SK-N-SH (cell line): ENCODE measurements around the gene HEY2. TPM values are rescaled to one million over a fixed set of nuclear protein-coding genes. Genes with fewer than 3 reads are reported as not detected.

Experiments
- CHD2 ChIP-seq: fragments of 150-350 bp; IDR thresholded peaks from 2 replicates; pipeline ENCODE4 v1.6.1; 2018; ENCODE audit warnings: low read length; ENCODE audit not compliant: partially characterized antibody
- CTCF ChIP-seq: fragments of 200-600 bp; sonication (generic); IDR thresholded peaks from 2 replicates; pipeline ENCODE4 v1.6.1; 2017; ENCODE audit warnings: antibody characterized with exemption, mild to moderate bottlenecking, moderate library complexity
- ELF1 ChIP-seq: IDR thresholded peaks from 2 replicates; pipeline ENCODE4 v1.4.0; 2012
- EZH2phosphoT487 ChIP-seq: fragments of 200-600 bp; sonication (generic); IDR thresholded peaks from 2 replicates; pipeline ENCODE4 v1.6.1; 2017; ENCODE audit warnings: low read depth, mixed run types, mild to moderate bottlenecking, antibody characterized with exemption, moderate library complexity, borderline replicate concordance
- FOSL2 ChIP-seq: IDR thresholded peaks from 2 replicates; pipeline ENCODE4 v1.4.0; 2012; ENCODE audit warnings: low read depth, mild to moderate bottlenecking, moderate library complexity, borderline replicate concordance
- GABPA ChIP-seq: IDR thresholded peaks from 2 replicates; pipeline ENCODE4 v1.4.0; 2012; ENCODE audit warnings: low read depth, mild to moderate bottlenecking
- GATA2 ChIP-seq: sonication (generic); formaldehyde crosslinking; IDR thresholded peaks from 2 replicates; pipeline ENCODE4 v1.5.0; 2020; ENCODE audit warnings: mild to moderate bottlenecking, missing genetic modification reagents
- IRF3 ChIP-seq: fragments of 150-350 bp; IDR thresholded peaks from 2 replicates; pipeline ENCODE4 v1.6.1; 2016; ENCODE audit warnings: mild to moderate bottlenecking, low read depth, low read length
- MAX ChIP-seq: IDR thresholded peaks from 2 replicates; pipeline ENCODE4 v1.4.0; 2012; ENCODE audit warnings: low read depth
- MEF2A ChIP-seq: IDR thresholded peaks from 2 replicates; pipeline ENCODE4 v1.4.0; 2012; ENCODE audit warnings: low read depth, borderline replicate concordance
- MXI1 ChIP-seq: IDR thresholded peaks from 2 replicates; pipeline ENCODE4 v1.6.1; 2012; ENCODE audit warnings: mild to moderate bottlenecking, low read depth, low read length, improper control_type of control experiment
- NFIC ChIP-seq: IDR thresholded peaks from 2 replicates; pipeline ENCODE4 v1.4.0; 2012; ENCODE audit warnings: borderline replicate concordance
- PBX3 ChIP-seq: IDR thresholded peaks from 2 replicates; pipeline ENCODE4; 2012
- RAD21 ChIP-seq: IDR thresholded peaks from 2 replicates; pipeline ENCODE4 v1.6.1; 2012; ENCODE audit warnings: mild to moderate bottlenecking, low read length
- RCOR1 ChIP-seq: fragments of 150-350 bp; IDR thresholded peaks from 2 replicates; pipeline ENCODE4 v1.6.1; 2017; ENCODE audit warnings: antibody characterized with exemption, low read length
- REST ChIP-seq: IDR thresholded peaks from 2 replicates; pipeline ENCODE4 v1.6.1; 2012; ENCODE audit warnings: mild to moderate bottlenecking, low read depth, low read length, moderate library complexity
- RFX5 ChIP-seq: IDR thresholded peaks from 2 replicates; pipeline ENCODE4 v1.6.1; 2012; ENCODE audit warnings: mild to moderate bottlenecking, improper control_type of control experiment, low read length
- RXRA ChIP-seq: IDR thresholded peaks from 2 replicates; pipeline ENCODE4 v1.4.0; 2012; ENCODE audit warnings: low read depth, mild to moderate bottlenecking, borderline replicate concordance
- SMC3 ChIP-seq: IDR thresholded peaks from 2 replicates; pipeline ENCODE4 v1.6.1; 2012; ENCODE audit warnings: low read depth, low read length, improper control_type of control experiment
- TAF1 ChIP-seq: IDR thresholded peaks from 2 replicates; pipeline ENCODE4 v1.6.1; 2012; ENCODE audit warnings: low read depth, mild to moderate bottlenecking, low read length, moderate library complexity, borderline replicate concordance
- TCF12 ChIP-seq: IDR thresholded peaks from 2 replicates; pipeline ENCODE4 v1.4.0; 2012
- USF2 ChIP-seq: fragments of 150-350 bp; IDR thresholded peaks from 2 replicates; pipeline ENCODE4 v1.6.1; 2017; ENCODE audit warnings: antibody characterized with exemption, low read length, low read depth, borderline replicate concordance
- polyA plus RNA-seq, 3 experiments: library from polyadenylated mRNA; depleted of rRNA; stranded (reverse); fragments of >200 nt; gene quantifications; 2 replicates each; pipeline ENCODE4 v1.2.3, GENCODE V29; 2012

Gene HEY2
- polyA plus RNA-seq, 1 of the 3 experiments (the other 2 are of a cell fraction) = not detected

GRCh38 chr6:125790358-125791150 is 41.1 kb downstream of the HEY2 start, which contains the start of gene NCOA7 (continued):
- peak; percentile 2; the same call in 1 of the 2 replicates for TF ChIP-seq SMC3
- TF ChIP-seq FOSL2 = no peak
- no peak for TF ChIP-seq ELF1
- no peak; the same call in 1 of the 2 replicates for TF ChIP-seq NFIC
- TF ChIP-seq TAF1 = peak; percentile 54; the same call in 1 of the 2 replicates
- no peak for TF ChIP-seq EZH2phosphoT487
- TF ChIP-seq RFX5 = no peak
- TF ChIP-seq MXI1 = 0 out of 2 replicates have a peak, but pooled peaks have one; percentile 39
- no peak; the same call in 1 of the 2 replicates for TF ChIP-seq RAD21
- peak; percentile 9 for TF ChIP-seq CHD2
- no peak for TF ChIP-seq GABPA
- TF ChIP-seq GATA2 (CRISPR knock-in tag) = no peak
- no peak for TF ChIP-seq MEF2A
- no peak for TF ChIP-seq TCF12
- TF ChIP-seq USF2 = no peak
- TF ChIP-seq MAX = no peak
- TF ChIP-seq CTCF = peak; percentile 10; the same call in 1 of the 2 replicates
- TF ChIP-seq RCOR1 = no peak
- TF ChIP-seq IRF3 = no peak
- 0 out of 2 replicates have a peak, but pooled peaks have one; percentile 8 for TF ChIP-seq REST
- TF ChIP-seq RXRA = no peak
- no peak for TF ChIP-seq PBX3
